Adrenal gland (tissue), 5 donors: Measurements from ENCODE around the gene OR2T11.

Source experiments
- CTCF ChIP-seq, 6 experiments: fragments of 450-650 bp in 4 of 6; fragments of 200-600 bp in 2 of 6; sonication (generic) in 1 of 6; IDR thresholded peaks; 1 replicate in 5 of 6; 2 replicates in 1 of 6; pipeline versions ENCODE4 v1.5.1 to v1.8.0; 2016 to 2021; ENCODE audit warnings: antibody characterized with exemption in 6 of 6, mild to moderate bottlenecking in 2 of 6, moderate library complexity in 1 of 6
- POLR2A ChIP-seq, 2 donors: fragments of 450-650 bp; IDR thresholded peaks; one replicate each; pipeline ENCODE4 v1.6.1; 2017; ENCODE audit warnings: antibody characterized with exemption in 2 of 2, mild to moderate bottlenecking in 2 of 2, moderate library complexity in 1 of 2
- donor health status: DM: no; HTN: no; CAD: no.

GRCh38 chr1:248681651-248682050, 46.8 kb upstream of the OR2T11 start:
- TF ChIP-seq CTCF (IDR thresholded peaks at IDR 0.05) (no peak), POLR2A (IDR thresholded peaks at IDR 0.05) (no peak)
